Fibroblast of lung (primary cell): ENCODE results near the gene KRT74.

Experiments used
- CTCF ChIP-seq, 2 donors: IDR thresholded peaks in 1 of 2; conservative IDR thresholded peaks in 1 of 2; 1 replicate in 1 of 2; 2 replicates in 1 of 2; pipeline ENCODE4 v1.5.1; 2011 to 2012; ENCODE audit warnings: low read length in 2 of 2, control low read depth in 1 of 2, inconsistent platforms in 1 of 2, low read depth in 1 of 2, mild to moderate bottlenecking in 1 of 2
- EZH2 ChIP-seq: IDR thresholded peaks from 2 replicates; pipeline ENCODE4 v1.5.1; 2012; ENCODE audit warnings: low read length, control low read depth, mild to moderate bottlenecking; ENCODE audit errors: missing control alignments

GRCh38 chr12:52568111-52568510 lies 5.5 kb downstream of the KRT74 start:
- TF ChIP-seq CTCF (conservative IDR thresholded peaks at IDR 0.05 in 1 of 2, IDR thresholded peaks at IDR 0.05 in 1 of 2; ENCODE audit: low read depth in 1 of 2, low read length in 2 of 2) (no peak), EZH2 (no peak)
